SIG-M5 treated with dmso at 0.1 percent for 504 hours (cell line): ENCODE measurements around the gene L3MBTL2.
"Not testable (repeated sequence)": the region's sequence is repeated elsewhere in the genome, so short reads cannot be mapped to it uniquely, and the experiment has no call there.

ENCODE experiments used
- DNase-seq: peaks from one replicate; lab custom pipeline; 2025; ENCODE audit not compliant: unreplicated experiment; lab: John Stamatoyannopoulos, UW

L3MBTL2 gene

GRCh38 chr22:41240377-41241132 is 35.4 kb downstream of the L3MBTL2 start, which contains the start of gene CHADL:
CHADL (minus strand) TSS chr22:41240931; CDS start chr22:41240881, 50 bp downstream.
- no peak for DNase-seq

DNA sequence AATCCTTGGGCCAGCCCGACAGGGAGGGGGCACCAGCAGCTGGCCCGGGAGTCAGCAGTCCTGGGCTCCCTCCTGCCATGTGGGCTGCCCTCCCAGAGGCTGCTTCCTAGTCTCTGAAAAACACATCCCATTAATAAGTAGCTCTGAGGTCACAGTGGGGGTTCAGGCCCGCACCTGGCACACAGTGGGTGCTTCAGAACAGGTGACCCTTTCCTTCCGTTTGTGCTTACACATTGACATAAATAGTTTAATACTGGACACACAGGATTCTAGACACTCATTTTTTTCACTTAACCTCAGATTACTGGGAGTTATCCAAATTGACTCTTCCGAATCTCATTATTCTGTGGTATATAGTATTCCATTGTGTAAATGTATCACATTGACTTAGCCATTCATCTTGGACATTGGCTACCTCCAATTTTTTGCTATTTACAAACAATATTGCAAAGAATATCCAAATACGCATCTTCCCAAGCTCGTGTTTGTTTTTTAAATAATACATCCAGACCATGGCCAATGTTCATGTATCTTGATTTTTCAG is 36.1 kb downstream of the L3MBTL2 start:
- no peak for DNase-seq

- DNase-seq = no peak
These were observed 37.4 kb downstream of the L3MBTL2 start for GRCh38 chr22:41242396-41243117.

GRCh38 chr22:41243361-41243760 is 38.2 kb downstream of the L3MBTL2 start:
- DNase-seq = no peak

- DNase-seq = no peak
These were observed 40.9 kb downstream of the L3MBTL2 start for GRCh38 chr22:41245917-41246499.

- DNase-seq = no peak
These were observed 42.6 kb downstream of the L3MBTL2 start for GRCh38 chr22:41247703-41248102.

DNA sequence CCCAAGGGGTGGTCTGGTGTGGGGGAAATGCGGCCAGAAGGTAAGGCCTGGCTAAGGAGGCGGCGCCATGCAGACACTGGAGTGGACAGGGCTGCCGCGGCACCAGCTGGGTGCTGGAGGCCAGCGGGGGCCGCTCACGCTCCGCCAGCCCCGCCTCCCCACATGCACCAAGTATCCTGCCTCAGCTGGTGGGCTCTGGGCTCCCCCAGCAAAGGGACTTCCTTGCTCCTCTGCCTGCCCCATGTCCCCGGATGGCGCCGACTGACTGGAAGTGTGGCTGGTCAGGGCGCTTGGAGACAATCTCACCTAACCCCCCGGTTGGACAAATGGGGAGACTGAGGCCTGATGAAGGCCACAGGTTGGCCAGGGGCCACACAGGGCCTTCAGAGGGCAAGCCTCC is 43.2 kb downstream of the L3MBTL2 start:
- no peak for DNase-seq

DNA sequence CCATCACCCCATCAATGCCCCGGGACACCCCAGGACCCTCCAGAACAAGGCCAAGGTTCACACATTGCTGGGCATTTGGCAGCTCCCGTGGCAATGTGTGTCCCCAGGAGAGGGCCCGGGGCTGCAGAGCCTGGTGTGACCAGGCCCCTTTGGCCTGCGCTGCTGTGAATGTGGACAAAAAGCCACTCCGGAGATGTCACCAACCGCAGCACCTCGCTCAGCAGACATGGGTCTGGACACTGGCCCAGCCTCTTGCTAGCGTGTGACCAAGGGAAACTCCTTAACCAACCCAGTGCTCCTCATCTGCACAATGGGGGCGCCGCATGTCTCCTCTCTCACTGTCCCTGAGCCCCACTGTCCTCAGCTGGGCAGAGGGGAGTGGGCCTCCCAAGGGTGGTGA is 43.6 kb downstream of the L3MBTL2 start:
- no peak for DNase-seq

- DNase-seq = no peak
These were observed 44.3 kb downstream of the L3MBTL2 start for GRCh38 chr22:41249442-41249841.

DNA sequence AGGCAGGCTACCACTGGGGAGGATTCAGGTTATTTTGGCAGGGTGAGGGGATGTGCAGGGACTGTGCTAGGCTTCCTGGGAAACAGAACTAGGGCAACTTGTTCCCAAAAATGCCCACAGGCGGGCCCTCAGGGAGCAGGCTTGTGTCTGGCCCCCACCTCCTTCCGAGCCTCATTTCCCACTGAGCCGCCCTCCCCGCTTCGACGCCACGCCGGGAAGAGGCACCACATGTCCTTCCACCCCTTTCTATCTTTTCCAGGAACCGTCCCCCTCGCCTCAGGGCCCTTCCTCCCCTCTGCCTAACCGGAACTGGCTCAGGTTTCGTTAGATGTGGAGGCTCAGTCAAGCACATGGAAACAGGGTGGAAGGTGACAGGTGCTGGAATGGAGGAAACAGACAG is 45.0 kb downstream of the L3MBTL2 start:
- DNase-seq = no peak

- no peak for DNase-seq
These were observed 47.3 kb downstream of the L3MBTL2 start for GRCh38 chr22:41252365-41252764.

DNA sequence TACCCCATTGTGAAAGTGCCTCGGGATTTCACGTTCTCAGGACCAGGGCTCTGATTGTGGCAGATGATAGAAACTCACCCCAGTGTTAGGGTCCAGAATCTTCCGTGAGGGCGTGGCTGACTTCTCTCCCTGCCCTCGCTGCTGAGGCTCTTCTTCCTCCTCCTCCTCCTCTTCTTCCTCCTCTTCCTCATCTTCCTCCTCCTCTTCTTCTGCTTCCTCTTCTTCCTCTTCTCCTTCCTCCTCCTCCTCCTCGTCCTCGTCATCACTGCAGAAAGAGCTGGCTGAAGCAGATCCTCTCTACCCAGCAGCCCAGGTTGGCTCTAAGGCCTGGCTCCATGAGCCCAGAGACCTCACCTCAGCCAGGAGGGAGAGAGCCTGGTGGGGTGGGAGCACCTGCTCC is 49.1 kb downstream of the L3MBTL2 start:
- DNase-seq = no peak

- no peak for DNase-seq
These were observed 51.4 kb downstream of the L3MBTL2 start for GRCh38 chr22:41256254-41257253.

- DNase-seq = no peak
These were observed 52.6 kb downstream of the L3MBTL2 start for GRCh38 chr22:41257696-41258095.

GRCh38 chr22:41259756-41260155 is 54.6 kb downstream of the L3MBTL2 start:
- DNase-seq = not testable (repeated sequence)

DNA sequence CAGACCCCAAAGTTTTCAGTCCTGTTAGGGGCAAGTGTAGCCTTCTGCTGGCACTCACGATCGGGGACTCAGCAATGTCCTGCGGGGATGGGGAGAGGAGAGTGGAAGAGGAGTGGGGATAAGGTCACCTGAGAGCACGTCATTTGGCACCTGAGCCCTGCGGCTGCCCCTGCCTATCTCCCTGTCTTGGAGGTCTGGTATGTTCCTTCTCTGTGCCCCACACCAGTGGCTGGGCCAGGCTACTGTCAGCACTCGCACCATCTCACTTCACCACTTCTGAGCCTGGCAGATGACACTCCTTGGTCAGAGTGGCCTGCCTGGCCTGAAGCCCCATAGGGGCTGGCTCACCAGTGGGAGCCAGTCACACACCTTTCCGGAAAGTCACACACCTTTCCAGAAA is 55.8 kb downstream of the L3MBTL2 start:
- no peak for DNase-seq

- no peak for DNase-seq
These were observed 56.6 kb downstream of the L3MBTL2 start for GRCh38 chr22:41261541-41262249.

DNA sequence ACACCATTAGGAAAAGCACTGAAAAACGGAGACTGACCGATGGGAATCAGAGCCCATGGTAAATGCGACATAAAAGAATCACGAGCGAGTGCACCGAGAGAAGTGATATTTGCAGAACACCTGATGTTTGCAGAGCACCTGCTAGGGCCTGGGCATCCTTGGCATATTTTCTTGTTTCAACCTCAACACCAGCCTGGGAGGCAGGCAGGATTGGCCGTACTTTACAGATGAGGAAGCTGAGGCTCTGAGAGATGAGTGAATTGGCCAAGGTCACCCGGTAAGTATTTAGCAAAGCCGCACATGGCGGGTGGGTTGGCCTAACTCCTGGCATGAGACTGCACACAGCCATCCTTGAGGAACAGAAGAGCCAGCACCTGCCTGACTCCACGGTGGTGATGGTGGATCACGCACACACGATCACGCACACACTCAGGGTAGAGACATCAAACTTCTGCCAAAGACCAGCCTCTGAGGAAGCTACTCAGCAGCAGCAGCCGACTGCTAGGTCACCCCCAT is 57.2 kb downstream of the L3MBTL2 start:
- DNase-seq = no peak

DNA sequence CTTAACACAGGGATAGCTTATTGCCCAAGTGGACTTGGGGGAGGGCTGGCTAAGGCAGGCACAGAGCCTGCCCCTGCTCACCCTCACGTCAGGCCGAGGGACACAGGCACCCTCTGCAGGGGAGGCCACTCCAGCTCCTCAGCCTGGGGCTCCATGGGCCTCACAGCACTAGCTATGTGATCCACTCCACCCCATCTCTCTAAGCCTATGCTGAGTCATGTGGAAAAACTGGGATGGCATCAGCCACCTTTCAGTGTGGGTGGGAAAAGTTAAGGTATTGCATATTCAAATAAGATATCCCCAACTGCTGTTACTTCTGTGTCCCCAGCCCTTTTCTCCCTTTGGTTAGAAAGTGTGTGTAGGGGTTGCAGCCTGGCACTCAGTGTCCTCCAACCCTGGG is 58.6 kb downstream of the L3MBTL2 start:
- DNase-seq = no peak
